Endodermal cell (in vitro differentiated cells): ENCODE data around the gene PEX13. TPM values are rescaled to one million over a fixed set of nuclear protein-coding genes. Genes with fewer than 3 reads are reported as not detected.
"Not testable (repeated sequence)": the region's sequence is repeated elsewhere in the genome, so short reads cannot be mapped to it uniquely, and the experiment has no call there.

Source experiments
- DNase-seq: peaks from one replicate; pipeline ENCODE4 v3.0.0-alpha.2; 2017
- H3K27ac ChIP-seq: 2 replicates; pipeline ENCODE4 v1.5.1; 2013; ENCODE audit warnings: mild to moderate bottlenecking, low read depth, low read length, moderate library complexity
- H3K27me3 ChIP-seq: 2 replicates; pipeline ENCODE4 v1.6.1; 2013; ENCODE audit warnings: mild to moderate bottlenecking, low read length, moderate library complexity; ENCODE audit not compliant: insufficient read depth, control insufficient read depth, poor library complexity, severe bottlenecking
- H3K36me3 ChIP-seq: 2 replicates; pipeline ENCODE4 v1.7.0; 2013; ENCODE audit warnings: mild to moderate bottlenecking, low read length, moderate library complexity; ENCODE audit not compliant: control insufficient read depth, insufficient read depth
- H3K4me1 ChIP-seq: one replicate; pipeline ENCODE4 v1.7.0; 2013; ENCODE audit warnings: low read length; ENCODE audit not compliant: control insufficient read depth, insufficient read depth
- H3K4me3 ChIP-seq: 2 replicates; pipeline ENCODE4 v1.5.1; 2013; ENCODE audit warnings: mild to moderate bottlenecking, low read length, moderate library complexity
- H3K9ac ChIP-seq: 2 replicates; pipeline ENCODE4 v1.6.1; 2013; ENCODE audit warnings: mild to moderate bottlenecking, low read length, moderate library complexity; ENCODE audit not compliant: poor library complexity, severe bottlenecking; ENCODE audit errors: extremely low read depth
- H3K9me3 ChIP-seq: 2 replicates; pipeline ENCODE4 v1.6.1; 2013; ENCODE audit warnings: mild to moderate bottlenecking, low read length, moderate library complexity; ENCODE audit not compliant: control insufficient read depth
- H3K27ac Mint-ChIP-seq: 2 replicates; pipeline ENCODE4 v1.8.0; 2020; ENCODE audit warnings: mixed read lengths
- H3K27me3 Mint-ChIP-seq: 2 replicates; pipeline ENCODE4 v1.8.0; 2021; ENCODE audit warnings: mild to moderate bottlenecking, mixed read lengths; ENCODE audit not compliant: insufficient read depth
- H3K36me3 Mint-ChIP-seq: 2 replicates; pipeline ENCODE4 v1.8.0; 2020; ENCODE audit warnings: low read depth, mixed read lengths
- H3K4me1 Mint-ChIP-seq: 2 replicates; pipeline ENCODE4 v1.8.0; 2020; ENCODE audit warnings: mixed read lengths
- H3K4me3 Mint-ChIP-seq: 2 replicates; pipeline ENCODE4 v1.8.0; 2020; ENCODE audit warnings: mild to moderate bottlenecking, moderate library complexity, mixed read lengths
- H3K9me3 Mint-ChIP-seq: 2 replicates; pipeline ENCODE4 v1.8.0; 2020; ENCODE audit warnings: mild to moderate bottlenecking, mixed read lengths
- CTCF ChIP-seq: fragments of 200-600 bp; sonication (generic); conservative IDR thresholded peaks from 2 replicates; pipeline ENCODE4 v1.5.0; 2021; ENCODE audit warnings: antibody characterized with exemption, mild to moderate bottlenecking
- WGBS, 2 experiments: methylation state at CpG; one replicate each; pipeline versions ENCODE4 v1.1.5 to v1.1.7; 2013; ENCODE audit warnings: missing lambda C conversion rate in 2 of 2, mixed read lengths in 1 of 2; ENCODE audit not compliant: insufficient coverage in 1 of 2, insufficient read length in 1 of 2; 5-methylcytosine and 5-hydroxymethylcytosine counted together
- total RNA-seq, 2 donors: library from RNA; stranded (reverse); fragmentation: NEBNext Ultra II Directional in 1 of 2; extraction: Animal tissue kit (Norgen Biotek cat#: 25700) in 1 of 2; gene quantifications; 2 replicates in 1 of 2; 3 replicates in 1 of 2; pipeline ENCODE4 v1.2.1, GENCODE V29; 2021

The PEX13 gene
- total RNA-seq, 2 donors from 2014 or later = 24.3 to 25.9 TPM

DNA sequence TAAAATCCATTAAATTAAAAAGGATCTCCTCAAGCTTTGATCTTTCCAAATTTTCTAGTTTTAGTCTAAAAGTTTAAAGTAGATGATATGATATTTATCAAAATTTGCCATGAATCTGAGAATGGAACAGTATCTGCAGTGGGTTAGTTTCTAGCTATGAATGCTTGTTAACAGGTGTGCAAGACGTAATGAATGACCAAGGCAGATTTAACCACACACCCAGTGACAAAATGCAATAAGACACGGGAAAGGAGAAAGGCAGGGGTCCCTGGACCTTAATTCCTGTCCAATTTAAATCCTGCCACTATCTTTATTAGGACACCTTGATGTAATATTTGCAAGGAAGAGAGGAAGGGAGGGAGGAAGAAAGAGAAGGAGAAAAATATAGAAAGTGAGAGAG lies 30.5 kb upstream of the PEX13 start:
- H3K9ac ChIP-seq = no peak overlapping the region
- H3K27me3 Mint-ChIP-seq = no peaks in the 10 kb centered on the region
- H3K4me3 ChIP-seq = no peak overlapping the region
- peaks cover 15% of the 10 kb centered on the region for H3K9me3 Mint-ChIP-seq
- no peaks in the 10 kb centered on the region for H3K4me1 ChIP-seq
- no peak overlapping the region for H3K4me3 Mint-ChIP-seq
- no peaks in the 10 kb centered on the region for H3K4me1 Mint-ChIP-seq
- no peak overlapping the region for H3K27ac Mint-ChIP-seq
- H3K9me3 ChIP-seq = peaks cover 12% of the 10 kb centered on the region
- peaks cover 4% of the 10 kb centered on the region for H3K36me3 Mint-ChIP-seq
- DNase-seq = no peak
- H3K36me3 ChIP-seq = no peaks in the 10 kb centered on the region
- H3K27ac ChIP-seq = no peak overlapping the region
- WGBS, 2 experiments = 85 to 86% methylated on average over 1 to 2 of the region's 2 CpGs
- no peaks in the 10 kb centered on the region for H3K27me3 ChIP-seq
- no peak for TF ChIP-seq CTCF

DNA sequence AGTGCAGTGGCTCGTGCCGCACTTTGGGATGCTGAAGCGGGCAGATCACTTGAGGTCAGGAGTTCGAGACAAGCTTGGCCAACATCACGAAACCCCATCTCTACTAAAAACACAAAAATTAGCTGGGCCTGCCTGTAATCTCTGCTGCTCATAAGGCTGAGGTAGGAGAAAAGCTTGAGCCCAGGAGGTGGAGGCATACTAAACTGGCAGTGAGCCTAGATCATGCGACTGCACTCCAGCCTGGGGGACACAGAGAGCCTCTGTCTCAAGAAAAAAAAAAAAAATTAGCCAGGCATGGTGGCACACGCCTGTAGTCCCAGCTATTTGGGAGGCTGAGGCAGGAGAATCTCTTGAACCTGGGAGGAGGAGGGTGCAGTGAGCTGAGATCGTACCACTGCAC lies 29.9 kb upstream of the PEX13 start:
- not testable (repeated sequence) for H3K27me3 ChIP-seq, H3K4me3 ChIP-seq, H3K4me1 ChIP-seq, DNase-seq, H3K4me1 Mint-ChIP-seq, H3K27me3 Mint-ChIP-seq, H3K36me3 Mint-ChIP-seq, H3K4me3 Mint-ChIP-seq, H3K27ac Mint-ChIP-seq, H3K36me3 ChIP-seq, H3K9ac ChIP-seq, H3K27ac ChIP-seq
- peaks cover 21% of the 10 kb centered on the region for H3K9me3 Mint-ChIP-seq
- peaks cover 16% of the 10 kb centered on the region for H3K9me3 ChIP-seq
- 95 to 98% methylated on average over 7 of the region's 8 CpGs for WGBS, 2 experiments

DNA sequence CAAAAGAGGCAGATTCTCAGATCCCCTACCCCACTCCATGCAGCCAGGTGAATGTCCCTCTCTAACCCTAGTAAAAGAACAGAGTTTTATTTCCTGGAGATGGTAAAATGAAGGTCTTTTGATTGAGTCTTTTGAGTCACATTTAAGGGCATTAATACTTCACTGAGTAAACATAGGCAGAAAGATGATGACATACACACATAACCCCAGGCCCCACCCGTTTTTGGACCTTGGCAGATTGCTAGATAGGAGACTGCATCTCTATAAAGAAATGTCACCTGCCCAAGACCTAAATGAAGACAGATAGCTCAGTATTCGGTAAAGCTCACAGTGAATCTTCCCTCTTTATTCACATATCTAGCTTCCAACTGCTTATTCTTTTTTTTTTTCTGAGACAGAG lies 28.3 kb upstream of the PEX13 start:
- Histone ChIP-seq H3K36me3 (no peaks in the 10 kb centered on the region), H3K4me3 (no peak overlapping the region), H3K27ac (no peak overlapping the region), H3K9ac (no peak overlapping the region), H3K4me1 (no peaks in the 10 kb centered on the region), H3K27me3 (no peaks in the 10 kb centered on the region), H3K9me3 (peaks cover 22% of the 10 kb centered on the region)
- 83 to 90% methylated on average over 1 to 2 of the region's 2 CpGs for WGBS, 2 experiments
- Mint-ChIP-seq H3K27ac (no peak overlapping the region), H3K4me3 (no peak overlapping the region), H3K36me3 (peaks cover 9% of the 10 kb centered on the region), H3K27me3 (no peaks in the 10 kb centered on the region), H3K9me3 (peaks cover 31% of the 10 kb centered on the region), H3K4me1 (no peaks in the 10 kb centered on the region)
- no peak for TF ChIP-seq CTCF
- no peak for DNase-seq

DNA sequence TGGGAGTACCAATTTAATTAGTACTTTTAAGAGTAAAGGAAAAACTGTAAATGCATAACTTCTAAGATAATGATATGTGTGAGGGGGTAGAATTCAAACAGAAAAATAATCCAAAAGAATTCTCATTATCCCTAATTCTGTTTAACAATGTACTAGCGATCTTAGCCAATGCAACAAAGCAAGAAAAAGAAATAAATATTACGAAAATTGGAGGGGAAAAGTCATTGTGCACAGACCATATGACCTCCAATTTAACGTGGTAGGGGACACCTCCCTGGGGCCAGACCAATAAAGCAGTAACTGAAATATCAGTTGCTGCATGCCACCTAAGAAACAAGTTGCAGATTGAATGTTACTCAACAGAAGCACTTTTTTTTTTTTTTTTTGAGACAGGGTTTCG lies 25.9 kb upstream of the PEX13 start:
- Mint-ChIP-seq H3K4me3 (no peak overlapping the region), H3K27me3 (no peaks in the 10 kb centered on the region), H3K9me3 (peaks cover 31% of the 10 kb centered on the region), H3K4me1 (no peaks in the 10 kb centered on the region), H3K27ac (no peak overlapping the region), H3K36me3 (peaks cover 9% of the 10 kb centered on the region)
- no peaks in the 10 kb centered on the region for H3K27me3 ChIP-seq
- no peaks in the 10 kb centered on the region for H3K4me1 ChIP-seq
- no peak for DNase-seq
- H3K36me3 ChIP-seq = no peaks in the 10 kb centered on the region
- TF ChIP-seq CTCF = no peak
- H3K4me3 ChIP-seq = no peak overlapping the region
- WGBS, 2 experiments = 94 to 100% methylated on average over 1 to 4 of the region's 4 CpGs
- H3K27ac ChIP-seq = no peak overlapping the region
- H3K9ac ChIP-seq = no peak overlapping the region
- peaks cover 22% of the 10 kb centered on the region for H3K9me3 ChIP-seq
